Measurements from ENCODE around the gene TEX26. TPM values are rescaled to one million over a fixed set of nuclear protein-coding genes. Genes with fewer than 3 reads are reported as not detected.

TEX26 gene
- total RNA-seq, 1 experiment from 2014 or later = not detected

Other genes starting within 250 kb of the TEX26 start
- gene ALOX5AP, start 197.1 kb upstream of the TEX26 start, total RNA-seq (2022) = 0.83 and 1.5 TPM in 2 replicates
- not detected in 2 replicates for gene MEDAG, start 26.4 kb upstream of the TEX26 start, total RNA-seq (2022)
- gene HSPH1, start 229.2 kb downstream of the TEX26 start, total RNA-seq (2022) = 67.8 and 71.8 TPM in 2 replicates